K562 treated with DMSO at 1 percent for 12 hours (cell line): ENCODE data around the gene NRIP2. TPM values are rescaled to one million over a fixed set of nuclear protein-coding genes. Genes with fewer than 3 reads are reported as not detected.

ENCODE experiments used
- total RNA-seq: library from RNA; unstranded; fragments of 300-600 nt; gene quantifications from 2 replicates; pipeline ENCODE4 v1.2.3, GENCODE V29; 2022; ENCODE audit not compliant: insufficient read depth

Gene NRIP2, protein sequence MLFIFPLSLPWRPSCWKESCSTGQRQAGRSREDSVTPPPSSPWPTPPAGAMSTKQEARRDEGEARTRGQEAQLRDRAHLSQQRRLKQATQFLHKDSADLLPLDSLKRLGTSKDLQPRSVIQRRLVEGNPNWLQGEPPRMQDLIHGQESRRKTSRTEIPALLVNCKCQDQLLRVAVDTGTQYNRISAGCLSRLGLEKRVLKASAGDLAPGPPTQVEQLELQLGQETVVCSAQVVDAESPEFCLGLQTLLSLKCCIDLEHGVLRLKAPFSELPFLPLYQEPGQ
- total RNA-seq: 0.44 TPM in 1 of 2 replicates, not detected in the other

DNA sequence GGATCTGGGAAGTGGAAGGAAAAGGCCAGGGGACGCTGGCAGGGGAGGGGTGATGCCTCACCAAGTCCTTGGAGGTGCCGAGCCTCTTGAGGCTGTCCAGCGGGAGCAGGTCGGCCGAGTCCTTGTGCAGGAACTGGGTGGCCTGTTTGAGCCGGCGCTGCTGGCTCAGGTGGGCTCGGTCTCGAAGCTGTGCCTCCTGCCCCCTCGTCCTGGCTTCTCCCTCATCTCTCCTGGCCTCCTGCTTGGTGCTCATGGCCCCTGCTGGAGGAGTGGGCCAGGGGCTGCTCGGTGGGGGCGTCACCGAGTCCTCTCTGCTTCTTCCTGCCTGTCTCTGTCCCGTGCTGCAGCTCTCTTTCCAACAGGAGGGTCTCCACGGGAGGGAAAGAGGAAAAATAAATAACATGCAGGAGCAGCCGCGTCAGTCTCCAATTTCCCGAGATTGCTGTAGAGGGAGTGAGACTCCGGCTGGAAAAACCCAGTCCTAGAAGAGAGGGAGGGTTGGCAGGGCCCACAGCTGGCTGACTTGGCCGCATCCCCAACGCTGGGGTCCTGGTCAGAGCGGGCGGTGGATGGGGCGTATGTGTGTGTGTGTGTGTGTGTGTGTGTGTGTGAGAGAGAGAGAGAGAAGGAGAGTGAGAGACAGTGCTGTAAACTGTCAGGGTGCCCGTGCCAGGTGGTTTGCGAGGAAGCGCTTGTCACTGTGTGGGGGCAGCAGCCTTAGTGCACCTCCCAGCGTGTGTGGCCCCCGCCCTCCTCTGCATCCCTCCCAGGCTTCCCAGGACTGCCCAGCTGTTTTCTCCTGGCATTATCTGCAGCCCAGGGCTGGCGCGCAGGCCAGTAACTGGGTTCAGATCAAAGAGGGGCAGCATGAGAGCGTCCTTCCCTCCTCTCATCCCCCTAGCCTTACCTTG lies at the start of gene NRIP2:
NRIP2 (minus strand) TSS at position 455 of the 911 bp plus-strand sequence; CDS start at position 403, 52 bp downstream.

DNA sequence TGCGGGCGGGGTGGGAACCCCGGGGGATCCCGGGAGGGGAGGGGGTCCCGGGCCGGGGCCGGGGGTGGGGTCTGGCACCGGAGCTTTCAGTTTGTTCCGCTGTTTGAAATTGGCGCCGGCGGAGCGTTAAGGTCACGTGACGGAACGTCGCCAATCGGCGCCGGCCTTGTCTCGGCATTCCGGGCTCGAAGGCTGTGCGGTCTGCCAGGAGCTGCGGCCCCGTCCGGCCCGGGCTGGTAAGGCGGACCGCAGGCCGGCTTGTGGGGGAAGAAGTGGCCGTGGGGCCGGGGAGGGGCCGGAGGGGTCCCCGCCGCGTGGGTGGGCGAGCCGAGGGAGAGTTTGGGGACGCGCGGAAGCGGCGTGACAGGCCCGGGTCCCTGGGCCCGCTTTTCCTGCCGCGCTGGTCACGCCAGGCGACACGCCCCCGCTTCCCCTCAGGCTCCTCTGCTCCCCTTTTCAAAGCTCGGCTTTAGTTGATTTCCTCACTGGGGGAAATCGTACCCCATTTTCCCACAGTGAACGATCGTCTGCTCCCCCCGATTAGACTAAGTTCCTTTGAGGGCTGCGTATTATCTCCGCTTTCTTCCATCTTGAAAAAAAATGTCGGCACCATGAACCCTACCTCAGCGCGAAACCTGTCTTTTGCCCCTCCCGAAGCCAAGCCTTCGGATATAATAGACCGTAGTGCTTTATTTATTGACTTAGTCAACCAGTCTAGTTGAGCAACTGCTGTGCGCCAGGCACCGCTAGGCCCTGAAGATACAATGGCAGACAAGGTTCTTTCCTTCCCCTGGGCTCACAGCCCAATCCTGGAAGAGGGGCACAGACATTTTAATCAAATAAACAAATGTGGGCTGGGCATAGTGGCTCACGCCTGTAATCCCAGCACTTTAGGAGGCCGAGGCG lies 42.5 kb upstream of the NRIP2 start, which contains the start of the genes FOXM1 and RHNO1:
FOXM1 (minus strand) TSS at position 128 of the 906 bp plus-strand sequence. CDS start 2,696 bp downstream, outside the sequence.
RHNO1 (plus strand) TSS at position 177 of the 906 bp plus-strand sequence. CDS start 8,144 bp downstream, outside the sequence.

DNA sequence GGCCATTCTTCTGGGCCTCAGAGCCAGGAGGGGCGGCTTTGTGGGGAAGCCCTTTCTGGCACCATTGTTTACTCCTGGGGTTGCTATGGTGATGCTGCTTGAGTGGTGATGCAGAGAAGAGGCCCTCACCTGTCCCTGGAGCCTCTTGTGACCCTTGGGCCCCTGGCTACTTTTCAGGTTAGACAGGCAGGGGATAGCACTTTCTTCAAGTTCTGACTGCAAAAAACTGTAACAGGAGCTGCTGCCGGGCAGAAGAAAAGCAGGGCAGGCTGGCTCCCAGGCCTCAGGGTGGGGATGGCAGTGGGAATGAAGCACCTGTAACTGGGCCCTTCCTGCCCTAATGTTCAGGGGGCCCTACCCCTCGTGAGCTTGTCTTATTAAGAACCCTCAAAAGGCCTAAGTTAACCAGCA lies 22.2 kb upstream of the NRIP2 start, which contains the start of gene TEX52:
TEX52 (minus strand) TSS at position 19 of the 411 bp plus-strand sequence; CDS start at position 6, 13 bp downstream.

DNA sequence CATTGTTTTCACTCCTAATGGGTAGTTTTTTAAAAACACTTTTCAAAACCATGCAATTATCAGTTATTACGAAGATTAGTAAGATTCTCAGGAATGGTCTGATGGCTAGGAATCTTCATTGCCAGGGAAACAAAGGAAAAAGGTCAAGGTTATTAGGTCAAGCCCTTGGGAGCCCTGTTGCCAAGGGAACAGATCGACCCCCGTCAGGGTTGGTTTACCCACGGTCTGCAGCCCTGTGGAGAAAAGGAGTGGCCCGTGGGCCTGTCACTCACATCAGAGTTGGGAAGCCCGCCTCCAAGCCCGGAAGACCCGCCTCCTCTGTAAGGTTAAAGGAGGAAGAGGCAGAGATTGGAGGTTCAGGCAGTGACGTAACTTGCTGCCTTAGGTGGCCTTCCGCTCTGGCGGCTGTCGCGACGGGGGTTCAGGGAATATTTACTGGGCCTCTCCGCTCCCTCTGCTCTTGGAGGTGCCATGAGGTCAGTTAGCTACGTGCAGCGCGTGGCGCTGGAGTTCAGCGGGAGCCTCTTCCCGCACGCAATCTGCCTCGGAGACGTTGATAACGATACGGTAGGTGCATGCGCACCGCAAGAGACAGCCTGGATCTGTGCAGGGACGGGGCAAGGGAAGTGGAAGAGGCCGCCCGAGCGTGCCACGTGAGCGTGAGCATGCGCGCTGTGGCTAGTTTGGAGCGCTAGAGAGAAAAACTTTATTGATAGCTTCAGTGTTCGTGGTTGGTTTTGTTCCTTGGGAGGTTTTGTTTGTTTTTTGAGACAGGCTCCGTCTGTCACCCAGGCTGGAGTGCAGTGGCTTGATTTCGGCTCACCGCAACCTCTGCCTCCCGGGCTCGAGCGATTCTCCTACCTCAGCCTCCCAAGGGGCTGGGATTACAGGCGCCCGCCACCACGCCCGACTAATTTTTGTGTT lies 22.3 kb downstream of the NRIP2 start, which contains the start of gene ITFG2:
ITFG2 (plus strand) TSS at position 379 of the 924 bp plus-strand sequence; CDS start at position 472, 93 bp downstream.

DNA sequence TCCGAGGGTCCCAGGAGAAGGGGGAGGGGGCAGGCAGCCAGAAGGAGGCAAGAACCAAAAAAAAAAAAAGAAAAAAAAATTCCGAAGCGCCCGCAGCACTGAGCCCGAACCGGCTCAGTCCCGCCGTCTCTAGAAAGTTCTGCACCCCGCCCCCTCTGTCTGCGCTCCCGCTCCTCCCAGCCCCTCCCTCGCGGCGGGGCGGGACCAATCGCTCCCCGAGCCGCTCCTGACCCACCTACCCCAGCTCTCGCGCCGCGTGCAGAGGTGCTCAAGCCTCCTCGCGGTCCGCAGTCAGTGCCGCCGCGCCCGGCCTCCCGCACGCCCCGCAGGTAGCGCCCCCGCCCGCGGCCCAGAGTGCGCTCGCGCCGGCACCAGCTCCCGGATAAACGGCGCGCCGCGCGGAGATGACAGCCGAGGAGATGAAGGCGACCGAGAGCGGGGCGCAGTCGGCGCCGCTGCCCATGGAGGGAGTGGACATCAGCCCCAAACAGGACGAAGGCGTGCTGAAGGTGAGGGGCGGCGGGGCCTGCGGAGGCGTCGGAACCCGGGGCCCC lies 40.0 kb downstream of the NRIP2 start, which contains the start of gene FKBP4:
FKBP4 (plus strand) TSS at position 235 of the 554 bp plus-strand sequence; CDS start at position 405, 170 bp downstream.

Other genes with a start within 250 kb of the NRIP2 start
- 24.7 and 33.2 TPM in 2 replicates for gene FKBP4, start 40.1 kb downstream of the NRIP2 start, total RNA-seq
- gene ITFG2, start 22.4 kb downstream of the NRIP2 start, total RNA-seq: 6.8 and 20.1 TPM in 2 replicates
- not detected in 2 replicates for gene TEX52, start 22.0 kb upstream of the NRIP2 start, total RNA-seq
- 27.1 and 52.3 TPM in 2 replicates for gene FOXM1, start 42.1 kb upstream of the NRIP2 start, total RNA-seq
- gene RHNO1, start 42.2 kb upstream of the NRIP2 start, total RNA-seq: 17.0 and 25.7 TPM in 2 replicates
- gene TULP3, start 55.9 kb upstream of the NRIP2 start, total RNA-seq: 4.8 and 13.3 TPM in 2 replicates
- 10.8 and 15.3 TPM in 2 replicates for gene TEAD4, start 124.4 kb upstream of the NRIP2 start, total RNA-seq
- 1.2 and 2.3 TPM in 2 replicates for gene TSPAN9, start 242.3 kb upstream of the NRIP2 start, total RNA-seq